ENCODE data around the gene SKAP1.
"Not testable (repeated sequence)": the region's sequence is repeated elsewhere in the genome, so short reads cannot be mapped to it uniquely, and the experiment has no call there.

Gene SKAP1

GRCh38 chr17:48363161-48363560 is 66.9 kb downstream of the SKAP1 start:
- H3K27ac ChIP-seq: no peak overlapping the region
- no peak for TF ChIP-seq CTCF (conservative IDR thresholded peaks at IDR 0.05)

GRCh38 chr17:48360861-48361633 is 69.0 kb downstream of the SKAP1 start:
- H3K27ac ChIP-seq: not testable (repeated sequence)

- TF ChIP-seq CTCF (conservative IDR thresholded peaks at IDR 0.05): no peak
Observed at GRCh38 chr17:48357779-48358602, 72.0 kb downstream of the SKAP1 start.

GRCh38 chr17:48356866-48357265 is 73.1 kb downstream of the SKAP1 start:
- no peak for TF ChIP-seq CTCF (conservative IDR thresholded peaks at IDR 0.05)

More at GRCh38 chr17:48357779-48358602, 72.0 kb downstream of the SKAP1 start:
- no peak overlapping the region for H3K27ac ChIP-seq

GRCh38 chr17:48352630-48353029 is 77.4 kb downstream of the SKAP1 start:
- no peak for TF ChIP-seq CTCF (conservative IDR thresholded peaks at IDR 0.05)
- no peak overlapping the region for H3K27ac ChIP-seq

More at GRCh38 chr17:48356866-48357265, 73.1 kb downstream of the SKAP1 start:
- H3K27ac ChIP-seq: no peak overlapping the region

GRCh38 chr17:48351911-48352332 is 78.1 kb downstream of the SKAP1 start:
- H3K27ac ChIP-seq: no peak overlapping the region
- TF ChIP-seq CTCF (conservative IDR thresholded peaks at IDR 0.05): peak; percentile 88

GRCh38 chr17:48348352-48348751 is 81.7 kb downstream of the SKAP1 start:
- H3K27ac ChIP-seq: no peak overlapping the region
- TF ChIP-seq CTCF (conservative IDR thresholded peaks at IDR 0.05): no peak

All from VCaP (cell line).